Measurements from ENCODE around the gene NQO2. TPM values are rescaled to one million over a fixed set of nuclear protein-coding genes. Genes with fewer than 3 reads are reported as not detected.

Gene NQO2
- total and polyA plus RNA-seq, 2 of the 13 experiments (the other 11 are each of a cell fraction or from before 2014, with no cell fraction given), result 32.2 to 56.5 TPM

DNA sequence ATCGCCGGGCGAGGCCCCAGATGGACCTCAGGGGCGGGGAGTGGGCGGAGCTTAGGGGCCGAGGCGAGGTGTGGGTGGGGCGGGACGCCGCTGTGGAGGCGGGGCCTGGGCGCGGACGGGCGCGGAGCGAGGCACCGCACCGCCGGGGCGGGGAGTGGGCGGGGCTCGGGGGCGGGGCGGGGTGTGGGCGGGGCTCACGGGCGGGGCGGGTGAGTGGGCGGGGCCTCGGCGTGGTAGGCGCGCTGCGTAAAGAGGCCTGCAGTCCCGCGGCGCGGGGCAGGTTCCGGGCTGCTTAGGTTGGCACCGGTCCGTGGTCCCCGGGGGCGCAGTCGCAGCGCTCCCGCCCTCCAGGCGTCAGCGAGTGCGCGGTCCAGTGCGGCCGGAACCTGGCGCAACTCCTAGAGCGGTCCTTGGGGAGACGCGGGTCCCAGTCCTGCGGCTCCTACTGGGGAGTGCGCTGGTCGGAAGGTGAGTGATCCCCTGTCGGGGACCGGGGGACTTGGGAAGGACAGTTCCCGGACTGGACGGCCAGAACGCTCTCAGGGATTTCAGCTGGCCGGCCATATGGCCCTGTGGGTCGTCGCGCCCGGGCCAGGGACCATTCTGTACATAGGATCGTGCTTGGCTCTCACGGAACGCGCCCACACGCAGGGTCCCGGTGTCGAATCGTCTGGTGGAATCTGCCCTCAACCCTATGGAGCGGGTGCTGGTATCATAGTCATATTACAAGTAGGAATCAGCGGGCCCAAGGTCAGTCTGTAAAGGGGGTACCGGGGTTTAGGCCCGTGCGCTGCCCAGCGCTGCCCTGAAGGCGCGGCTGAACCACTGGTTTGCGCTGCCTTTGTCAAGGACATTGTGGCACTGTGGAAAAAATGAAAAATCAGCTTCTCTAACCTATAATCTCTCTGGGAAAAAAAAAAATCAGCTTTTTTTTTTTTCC is at the start of gene NQO2 (continued):
- TF ChIP-seq ZNF556 (CRISPR knock-in tag; IDR thresholded peaks at IDR 0.05; ENCODE audit: borderline replicate concordance) (no peak), TBP (CRISPR knock-in tag; IDR thresholded peaks at IDR 0.05) (no peak), NPAS2 (CRISPR knock-in tag; IDR thresholded peaks at IDR 0.05; ENCODE audit: borderline replicate concordance) (no peak), ZNF724P (CRISPR knock-in tag; IDR thresholded peaks at IDR 0.05; ENCODE audit: borderline replicate concordance) (no peak), ZNF773 (CRISPR knock-in tag; IDR thresholded peaks at IDR 0.05; ENCODE audit: borderline replicate concordance) (no peak), IRF2 (CRISPR knock-in tag; IDR thresholded peaks at IDR 0.05) (peak; percentile 48; the same call in 1 of the 2 replicates), CCDC6 (CRISPR knock-in tag; IDR thresholded peaks at IDR 0.05) (no peak), JARID2 (CRISPR knock-in tag; IDR thresholded peaks at IDR 0.05; ENCODE audit: insufficient replicate concordance) (no peak), ZNF644 (CRISPR knock-in tag; IDR thresholded peaks at IDR 0.05; ENCODE audit: low read depth) (no peak), ZBTB7B (CRISPR knock-in tag; IDR thresholded peaks at IDR 0.05) (0 out of 2 replicates have a peak, but pooled peaks have one; percentile 59), RARA (CRISPR knock-in tag; IDR thresholded peaks at IDR 0.05) (no peak), KLF16 (CRISPR knock-in tag; IDR thresholded peaks at IDR 0.05) (peak in 1 of 2 experiments; percentile 15; a peak in 1 of 4 replicates), MAFK (conservative IDR thresholded peaks at IDR 0.05 in 1 of 2, IDR thresholded peaks at IDR 0.05 in 1 of 2; ENCODE audit: low read length in 2 of 2) (no peak), SOX5 (CRISPR knock-in tag; IDR thresholded peaks at IDR 0.05; ENCODE audit: borderline replicate concordance) (no peak; the same call in 1 of the 2 replicates), KLF13 (CRISPR knock-in tag; IDR thresholded peaks at IDR 0.05) (no peak; the same call in 1 of the 2 replicates), GZF1 (CRISPR knock-in tag; IDR thresholded peaks at IDR 0.05) (peak; percentile 88), AHR (CRISPR knock-in tag; IDR thresholded peaks at IDR 0.05) (peak; percentile 65; the same call in 1 of the 2 replicates)
- TF ChIP-seq, protein P1, sequence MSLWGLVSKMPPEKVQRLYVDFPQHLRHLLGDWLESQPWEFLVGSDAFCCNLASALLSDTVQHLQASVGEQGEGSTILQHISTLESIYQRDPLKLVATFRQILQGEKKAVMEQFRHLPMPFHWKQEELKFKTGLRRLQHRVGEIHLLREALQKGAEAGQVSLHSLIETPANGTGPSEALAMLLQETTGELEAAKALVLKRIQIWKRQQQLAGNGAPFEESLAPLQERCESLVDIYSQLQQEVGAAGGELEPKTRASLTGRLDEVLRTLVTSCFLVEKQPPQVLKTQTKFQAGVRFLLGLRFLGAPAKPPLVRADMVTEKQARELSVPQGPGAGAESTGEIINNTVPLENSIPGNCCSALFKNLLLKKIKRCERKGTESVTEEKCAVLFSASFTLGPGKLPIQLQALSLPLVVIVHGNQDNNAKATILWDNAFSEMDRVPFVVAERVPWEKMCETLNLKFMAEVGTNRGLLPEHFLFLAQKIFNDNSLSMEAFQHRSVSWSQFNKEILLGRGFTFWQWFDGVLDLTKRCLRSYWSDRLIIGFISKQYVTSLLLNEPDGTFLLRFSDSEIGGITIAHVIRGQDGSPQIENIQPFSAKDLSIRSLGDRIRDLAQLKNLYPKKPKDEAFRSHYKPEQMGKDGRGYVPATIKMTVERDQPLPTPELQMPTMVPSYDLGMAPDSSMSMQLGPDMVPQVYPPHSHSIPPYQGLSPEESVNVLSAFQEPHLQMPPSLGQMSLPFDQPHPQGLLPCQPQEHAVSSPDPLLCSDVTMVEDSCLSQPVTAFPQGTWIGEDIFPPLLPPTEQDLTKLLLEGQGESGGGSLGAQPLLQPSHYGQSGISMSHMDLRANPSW (CRISPR knock-in tag; IDR thresholded peaks at IDR 0.05; ENCODE audit: borderline replicate concordance), result no peak
- TF ChIP-seq, protein P2, sequence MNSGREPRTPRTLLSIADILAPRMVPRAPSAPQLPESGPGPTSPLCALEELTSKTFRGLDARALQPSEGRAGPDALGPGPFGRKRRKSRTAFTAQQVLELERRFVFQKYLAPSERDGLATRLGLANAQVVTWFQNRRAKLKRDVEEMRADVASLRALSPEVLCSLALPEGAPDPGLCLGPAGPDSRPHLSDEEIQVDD (CRISPR knock-in tag; IDR thresholded peaks at IDR 0.05; ENCODE audit: borderline replicate concordance), result peak; percentile 69; the same call in 1 of the 2 replicates
- TF ChIP-seq, protein P3, sequence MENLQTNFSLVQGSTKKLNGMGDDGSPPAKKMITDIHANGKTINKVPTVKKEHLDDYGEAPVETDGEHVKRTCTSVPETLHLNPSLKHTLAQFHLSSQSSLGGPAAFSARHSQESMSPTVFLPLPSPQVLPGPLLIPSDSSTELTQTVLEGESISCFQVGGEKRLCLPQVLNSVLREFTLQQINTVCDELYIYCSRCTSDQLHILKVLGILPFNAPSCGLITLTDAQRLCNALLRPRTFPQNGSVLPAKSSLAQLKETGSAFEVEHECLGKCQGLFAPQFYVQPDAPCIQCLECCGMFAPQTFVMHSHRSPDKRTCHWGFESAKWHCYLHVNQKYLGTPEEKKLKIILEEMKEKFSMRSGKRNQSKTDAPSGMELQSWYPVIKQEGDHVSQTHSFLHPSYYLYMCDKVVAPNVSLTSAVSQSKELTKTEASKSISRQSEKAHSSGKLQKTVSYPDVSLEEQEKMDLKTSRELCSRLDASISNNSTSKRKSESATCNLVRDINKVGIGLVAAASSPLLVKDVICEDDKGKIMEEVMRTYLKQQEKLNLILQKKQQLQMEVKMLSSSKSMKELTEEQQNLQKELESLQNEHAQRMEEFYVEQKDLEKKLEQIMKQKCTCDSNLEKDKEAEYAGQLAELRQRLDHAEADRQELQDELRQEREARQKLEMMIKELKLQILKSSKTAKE (CRISPR knock-in tag; IDR thresholded peaks at IDR 0.05; ENCODE audit: borderline replicate concordance), result peak; percentile 7; the same call in 1 of the 2 replicates
- TF ChIP-seq, protein P4, sequence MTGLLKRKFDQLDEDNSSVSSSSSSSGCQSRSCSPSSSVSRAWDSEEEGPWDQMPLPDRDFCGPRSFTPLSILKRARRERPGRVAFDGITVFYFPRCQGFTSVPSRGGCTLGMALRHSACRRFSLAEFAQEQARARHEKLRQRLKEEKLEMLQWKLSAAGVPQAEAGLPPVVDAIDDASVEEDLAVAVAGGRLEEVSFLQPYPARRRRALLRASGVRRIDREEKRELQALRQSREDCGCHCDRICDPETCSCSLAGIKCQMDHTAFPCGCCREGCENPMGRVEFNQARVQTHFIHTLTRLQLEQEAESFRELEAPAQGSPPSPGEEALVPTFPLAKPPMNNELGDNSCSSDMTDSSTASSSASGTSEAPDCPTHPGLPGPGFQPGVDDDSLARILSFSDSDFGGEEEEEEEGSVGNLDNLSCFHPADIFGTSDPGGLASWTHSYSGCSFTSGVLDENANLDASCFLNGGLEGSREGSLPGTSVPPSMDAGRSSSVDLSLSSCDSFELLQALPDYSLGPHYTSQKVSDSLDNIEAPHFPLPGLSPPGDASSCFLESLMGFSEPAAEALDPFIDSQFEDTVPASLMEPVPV (CRISPR knock-in tag; IDR thresholded peaks at IDR 0.05), result peak; percentile 18; the same call in 1 of the 2 replicates
